GM18498 (cell line): ENCODE results near the gene INSM2.

ENCODE experiments used
- ATAC-seq: cut with Tn5 transposase; IDR thresholded peaks from one replicate; pipeline ENCODE4 v1.9.1; 2021; ENCODE audit warnings: mild to moderate bottlenecking, moderate library complexity; ENCODE audit not compliant: unreplicated experiment

Gene INSM2

DNA sequence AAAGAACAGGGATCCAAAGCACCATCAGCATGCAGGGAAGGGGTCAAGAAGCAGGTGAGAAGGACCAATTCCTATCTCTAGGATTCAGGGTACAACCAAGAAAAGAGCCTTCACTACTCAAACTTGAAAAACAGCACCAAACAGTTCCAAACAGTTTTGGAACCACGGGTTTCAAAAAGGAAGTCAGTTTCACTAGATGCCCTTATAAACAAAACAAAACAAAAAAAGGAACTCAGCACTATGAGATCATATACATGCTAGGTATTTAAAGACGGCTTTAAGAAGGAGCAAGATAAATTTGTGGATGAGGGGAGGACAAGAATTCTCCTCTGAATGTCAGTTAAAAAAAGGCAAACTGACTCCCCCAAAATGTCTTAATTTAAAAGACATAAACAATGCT lies 6.0 kb downstream of the INSM2 start:
- ATAC-seq: no peak

DNA sequence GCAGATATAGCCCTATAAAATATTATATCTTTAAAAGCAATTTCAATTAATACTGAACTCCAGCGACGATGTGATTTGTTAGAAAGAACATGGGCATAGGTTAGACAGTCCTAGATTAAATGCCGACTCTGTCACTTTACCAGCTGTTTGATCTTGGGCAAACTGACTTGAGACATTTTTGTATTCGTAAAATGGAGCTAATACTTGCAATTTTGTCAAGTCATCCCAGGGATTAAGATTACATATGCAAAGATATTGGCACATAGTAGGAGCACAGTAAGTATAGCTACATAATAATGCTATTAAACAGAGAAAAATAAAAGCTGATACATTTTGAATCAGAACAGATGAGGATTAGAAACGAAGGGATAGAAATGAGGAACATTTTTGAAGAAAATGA lies 9.0 kb downstream of the INSM2 start:
- ATAC-seq: no peak

DNA sequence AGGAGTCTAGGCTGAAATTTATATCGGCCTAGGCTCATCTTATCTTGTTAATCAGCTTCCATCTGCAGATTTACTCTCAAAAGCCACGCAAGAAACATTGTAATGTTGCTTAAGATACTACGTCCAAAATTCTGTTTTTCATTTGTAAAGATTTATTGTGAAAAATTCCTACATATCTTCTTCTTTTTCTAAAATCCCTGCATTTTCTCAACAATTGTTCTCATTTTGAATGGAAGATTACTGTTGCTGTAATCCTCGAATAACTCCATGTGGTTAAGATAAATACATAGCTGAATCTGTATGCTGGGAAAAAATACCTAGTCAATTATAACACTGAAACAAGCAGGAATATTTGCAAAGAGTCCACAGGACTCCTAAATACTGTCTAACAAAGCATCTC lies 15.6 kb downstream of the INSM2 start:
- no peak for ATAC-seq

DNA sequence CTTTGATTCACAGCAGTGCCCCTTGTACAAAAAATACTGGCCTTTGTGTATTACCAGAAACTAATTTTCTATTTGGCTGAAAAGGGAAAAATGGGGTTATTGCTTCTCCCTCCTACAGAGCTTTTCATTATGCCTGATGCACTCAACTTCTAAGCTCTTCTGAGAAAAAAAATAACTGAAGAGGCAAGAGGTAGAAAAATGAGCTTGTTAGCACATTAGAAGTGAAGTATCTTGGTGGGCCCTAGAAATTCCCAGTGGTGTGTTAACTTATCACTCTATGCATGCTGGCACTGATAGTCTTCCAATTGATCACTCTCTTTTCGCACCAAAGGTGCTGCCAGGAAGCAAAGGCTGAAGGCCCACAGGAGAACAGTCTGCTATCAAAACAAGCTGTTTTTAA lies 17.1 kb downstream of the INSM2 start:
- no peak for ATAC-seq

DNA sequence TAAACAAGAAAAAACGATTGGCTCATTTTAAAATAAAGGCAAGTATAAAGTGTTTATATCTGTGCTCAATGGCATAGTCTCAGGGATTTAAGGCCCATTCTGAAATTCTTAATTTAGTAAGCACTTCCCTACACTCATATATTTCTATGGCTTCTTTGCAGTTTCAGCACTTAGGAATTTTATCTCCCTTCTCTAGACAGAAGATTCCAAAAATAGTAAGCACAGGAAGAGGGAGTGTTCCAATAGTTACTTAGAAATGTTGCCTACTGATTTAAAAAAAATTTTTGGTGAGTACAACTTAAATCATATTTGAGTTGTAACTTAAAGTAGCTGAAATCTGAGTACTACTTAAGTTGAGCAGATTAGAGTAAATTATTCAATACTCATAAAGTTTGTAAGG lies 19.8 kb downstream of the INSM2 start:
- ATAC-seq: no peak

DNA sequence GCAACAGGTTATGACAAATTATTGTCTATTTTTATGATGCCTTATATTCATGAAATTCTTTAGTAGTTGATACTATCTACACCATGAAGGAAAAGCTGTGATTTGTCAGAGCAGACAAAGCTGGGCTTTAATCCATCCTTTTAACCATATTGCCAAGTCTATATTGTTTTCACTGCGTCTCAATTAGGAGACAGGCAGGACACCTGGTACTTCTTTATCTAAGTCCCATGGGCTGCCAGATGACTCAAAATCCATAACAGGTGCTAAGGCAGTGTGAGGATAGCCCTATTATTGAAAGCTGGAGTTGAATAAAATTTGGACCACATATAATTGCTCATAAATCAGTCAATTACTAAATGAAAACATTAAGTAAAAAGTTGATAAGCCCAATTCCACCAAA lies 22.6 kb downstream of the INSM2 start:
- ATAC-seq: no peak

DNA sequence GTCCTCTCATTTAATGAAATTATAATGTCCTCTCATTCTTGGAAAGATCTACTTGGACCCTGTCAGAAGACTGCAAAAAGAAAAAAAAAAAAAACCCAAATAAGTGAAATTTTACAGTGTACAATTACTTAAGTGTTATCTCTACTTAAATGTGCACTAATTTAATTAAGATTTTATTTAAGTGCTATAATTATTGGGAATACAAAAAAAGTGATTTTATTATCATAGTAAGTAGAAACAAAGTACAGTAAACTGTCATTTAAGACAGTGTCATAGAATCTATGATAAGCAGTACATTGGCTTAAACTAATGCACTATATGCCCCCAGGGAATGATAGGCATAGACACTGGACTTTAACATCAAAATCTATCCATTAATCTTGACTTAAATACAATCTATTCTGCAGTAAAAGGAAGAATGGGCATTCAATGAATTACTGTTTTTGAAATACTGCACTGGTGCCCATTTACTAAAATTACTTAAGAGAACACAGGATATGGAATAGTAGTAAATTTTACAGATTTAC lies 23.3 kb downstream of the INSM2 start:
- ATAC-seq: no peak

DNA sequence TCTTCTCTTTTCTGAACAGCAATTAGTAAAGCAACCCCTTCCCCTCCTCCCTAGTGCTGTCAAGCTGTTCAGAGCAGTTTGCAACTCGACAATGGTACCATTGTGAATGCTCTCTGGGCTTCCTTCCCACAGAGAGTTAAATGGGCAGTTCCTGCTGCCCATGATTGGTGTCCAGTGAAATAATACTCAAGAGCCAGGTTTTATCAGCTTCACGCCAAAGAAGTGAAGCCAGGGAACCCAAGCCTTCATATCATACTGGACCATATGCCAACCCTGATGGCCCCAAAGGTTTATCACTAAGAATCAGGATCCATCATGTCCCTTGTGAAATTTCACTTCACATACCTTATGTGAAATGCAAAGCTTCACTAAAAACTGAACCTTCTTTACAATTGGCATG lies 24.7 kb downstream of the INSM2 start:
- no peak for ATAC-seq

DNA sequence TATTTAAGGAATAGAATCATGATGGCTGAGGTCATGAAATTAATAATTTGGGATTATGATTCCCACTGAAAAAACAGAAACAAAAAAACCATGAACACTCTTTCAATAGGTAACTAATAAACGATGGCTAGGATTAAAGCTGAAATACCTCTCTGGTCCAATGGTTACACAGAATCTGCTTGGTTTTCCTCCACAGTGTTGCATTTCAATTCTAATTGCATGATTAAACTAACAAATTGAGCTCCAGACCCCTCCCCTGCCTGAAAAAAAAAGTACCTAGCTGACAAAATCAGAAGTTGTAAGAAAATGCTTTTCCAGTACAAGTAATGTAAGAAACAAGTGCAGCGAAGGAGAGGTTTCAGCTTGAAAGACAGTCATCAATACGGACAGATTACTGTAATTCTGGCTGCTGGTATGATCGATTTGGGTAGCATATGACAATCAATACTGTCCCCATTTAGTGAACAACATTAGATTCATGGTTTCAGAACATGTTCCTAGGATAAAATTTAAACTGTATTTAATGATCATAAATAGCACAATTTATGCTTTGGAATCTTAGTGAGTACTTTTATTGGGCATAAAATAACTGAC lies 32.0 kb downstream of the INSM2 start:
- no peak for ATAC-seq

DNA sequence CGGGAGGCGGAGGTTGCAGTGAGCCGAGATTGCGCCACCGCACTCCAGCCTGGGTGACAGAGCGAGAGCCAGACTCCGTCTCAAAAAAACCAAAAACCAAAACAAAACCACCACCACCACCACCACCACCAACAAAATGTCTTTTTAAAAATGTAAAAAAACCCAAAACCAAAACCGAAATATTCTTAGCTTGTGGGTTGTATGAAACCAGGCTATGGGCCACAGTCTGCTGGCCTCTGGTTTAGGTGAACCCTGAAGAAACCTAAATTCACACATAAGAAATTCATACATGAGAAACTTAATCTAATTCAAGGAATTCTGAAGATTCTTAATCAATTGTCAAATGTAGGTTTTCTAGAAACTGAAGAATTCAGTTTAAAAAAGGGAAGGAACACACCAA lies 37.6 kb downstream of the INSM2 start:
- ATAC-seq: no peak

DNA sequence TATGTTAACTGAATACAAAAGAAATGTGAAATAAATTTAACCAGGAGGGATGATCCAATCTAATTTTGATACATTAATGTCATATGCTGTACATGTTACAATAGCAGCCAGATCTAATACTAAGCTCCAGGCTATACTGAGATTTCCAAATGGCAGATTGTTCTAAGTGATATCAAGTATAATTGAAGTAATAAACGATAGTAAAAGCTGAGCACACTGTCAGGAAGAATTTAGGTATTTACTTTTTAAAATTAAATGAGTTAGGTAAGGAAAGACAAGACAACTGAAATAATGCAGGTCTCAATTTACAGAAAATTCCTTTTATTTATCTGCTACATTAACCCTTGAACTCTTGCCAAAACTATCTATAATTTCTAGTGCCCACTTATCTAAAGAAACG lies 39.9 kb downstream of the INSM2 start:
- no peak for ATAC-seq

DNA sequence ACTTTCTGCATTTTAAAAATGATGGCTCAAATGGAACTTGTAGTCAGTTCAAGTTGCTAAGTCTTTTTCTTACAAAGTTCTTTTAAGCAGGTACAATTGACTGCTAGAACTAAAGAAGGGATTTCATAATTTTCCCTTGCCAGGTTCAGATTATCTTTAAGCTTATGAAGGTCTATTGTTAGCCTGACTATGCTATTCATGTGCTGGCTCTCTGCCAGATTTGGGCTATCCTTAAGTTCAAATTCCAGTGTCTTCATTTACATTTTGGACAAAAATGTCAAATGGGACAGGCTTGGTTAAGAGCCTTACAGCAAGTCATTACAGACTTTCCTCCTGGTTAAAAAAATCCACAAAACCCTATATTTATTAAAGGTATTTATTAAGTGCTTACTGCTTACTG lies 42.3 kb downstream of the INSM2 start:
- ATAC-seq: no peak

DNA sequence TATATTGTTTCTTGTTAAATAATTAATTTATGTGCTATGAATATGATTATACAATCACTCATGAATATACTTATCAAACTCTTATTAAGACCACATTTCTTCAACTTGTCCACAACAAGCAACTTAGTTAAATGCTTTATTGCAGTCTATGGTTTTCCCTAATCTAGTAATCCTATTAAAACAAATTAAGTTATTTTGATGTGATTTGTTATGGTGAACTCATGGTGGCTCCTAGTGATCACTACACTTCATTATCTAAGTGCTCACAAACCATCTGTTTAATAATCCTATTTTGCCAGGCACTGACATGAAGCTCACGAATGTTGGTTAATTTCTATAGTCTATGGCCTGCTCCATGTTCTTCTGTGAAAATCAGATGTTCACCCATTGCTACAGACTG lies 42.9 kb downstream of the INSM2 start:
- no peak for ATAC-seq

DNA sequence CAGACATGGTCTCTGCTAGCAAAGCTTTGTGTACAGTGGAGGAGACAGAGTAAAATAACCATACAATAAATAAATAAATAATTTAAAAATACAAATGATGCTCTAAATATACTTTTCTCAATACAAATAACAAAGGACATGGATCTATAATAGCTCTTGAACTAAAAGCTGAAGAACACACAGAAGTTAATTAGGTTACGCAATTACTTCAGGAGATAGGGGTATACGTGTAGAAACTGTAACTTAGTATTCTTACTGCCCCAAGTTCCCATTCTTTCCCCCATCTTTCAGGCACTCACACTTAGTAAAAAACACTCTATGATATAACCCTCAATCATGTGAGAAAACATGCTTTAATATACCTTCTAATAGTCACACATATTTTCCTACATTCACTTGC lies 44.2 kb downstream of the INSM2 start:
- ATAC-seq: no peak

DNA sequence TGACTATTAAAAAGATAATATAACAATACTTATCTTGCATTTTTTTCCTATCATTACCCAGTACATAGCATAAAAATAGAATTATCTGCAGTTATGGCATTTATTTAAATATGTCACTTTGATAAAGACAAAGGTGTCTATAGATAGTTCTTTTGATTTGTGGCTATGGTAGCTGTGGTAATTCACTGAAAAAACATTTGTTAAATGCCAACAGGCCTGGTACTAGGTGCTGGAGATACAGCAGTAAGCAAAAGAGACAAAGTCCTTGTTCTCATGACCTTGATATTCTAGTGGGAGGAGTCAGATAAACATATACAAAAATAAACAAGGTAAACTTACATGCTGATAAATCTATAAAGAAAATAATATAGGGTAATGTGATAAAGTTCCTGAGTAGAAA lies 44.7 kb downstream of the INSM2 start:
- no peak for ATAC-seq
